ENCODE measurements around the gene F2RL3.
A peak's percentile ranks its signal among the peaks of the same experiment; 100 is the strongest.

Gene F2RL3

DNA sequence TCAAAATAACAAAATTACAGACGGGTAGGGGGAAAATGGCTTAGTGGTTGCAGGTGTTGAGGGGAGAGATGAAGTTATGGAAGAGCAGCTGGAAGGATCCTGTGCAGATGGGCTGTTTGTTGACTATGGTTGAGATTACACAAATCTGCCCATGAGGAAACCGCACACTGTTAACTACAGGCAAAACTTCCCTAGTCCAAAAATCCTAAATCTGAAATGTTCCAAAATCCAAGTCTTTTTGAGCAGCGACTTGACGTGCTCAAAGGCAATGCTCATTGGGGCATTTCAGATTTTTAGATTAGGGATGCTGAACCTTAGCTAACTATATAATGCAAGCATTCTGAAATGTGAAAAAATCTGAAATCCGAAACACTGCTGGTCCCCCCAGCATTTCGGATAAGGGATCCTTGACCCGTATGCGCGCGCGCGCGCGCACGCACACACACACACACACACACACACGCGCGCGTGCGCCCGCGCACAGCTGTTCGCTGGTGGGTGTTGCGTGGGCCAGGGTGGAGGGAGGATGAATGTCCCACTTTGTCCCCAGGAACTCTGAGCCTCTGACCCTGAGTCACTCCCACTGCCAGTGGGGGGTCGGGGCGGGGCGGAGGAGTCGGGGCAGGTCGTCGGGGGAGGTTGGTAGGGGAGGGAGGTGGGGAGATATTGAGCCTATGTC, 6.8 kb downstream of the F2RL3 start:
- DNase-seq, result no peak

DNA sequence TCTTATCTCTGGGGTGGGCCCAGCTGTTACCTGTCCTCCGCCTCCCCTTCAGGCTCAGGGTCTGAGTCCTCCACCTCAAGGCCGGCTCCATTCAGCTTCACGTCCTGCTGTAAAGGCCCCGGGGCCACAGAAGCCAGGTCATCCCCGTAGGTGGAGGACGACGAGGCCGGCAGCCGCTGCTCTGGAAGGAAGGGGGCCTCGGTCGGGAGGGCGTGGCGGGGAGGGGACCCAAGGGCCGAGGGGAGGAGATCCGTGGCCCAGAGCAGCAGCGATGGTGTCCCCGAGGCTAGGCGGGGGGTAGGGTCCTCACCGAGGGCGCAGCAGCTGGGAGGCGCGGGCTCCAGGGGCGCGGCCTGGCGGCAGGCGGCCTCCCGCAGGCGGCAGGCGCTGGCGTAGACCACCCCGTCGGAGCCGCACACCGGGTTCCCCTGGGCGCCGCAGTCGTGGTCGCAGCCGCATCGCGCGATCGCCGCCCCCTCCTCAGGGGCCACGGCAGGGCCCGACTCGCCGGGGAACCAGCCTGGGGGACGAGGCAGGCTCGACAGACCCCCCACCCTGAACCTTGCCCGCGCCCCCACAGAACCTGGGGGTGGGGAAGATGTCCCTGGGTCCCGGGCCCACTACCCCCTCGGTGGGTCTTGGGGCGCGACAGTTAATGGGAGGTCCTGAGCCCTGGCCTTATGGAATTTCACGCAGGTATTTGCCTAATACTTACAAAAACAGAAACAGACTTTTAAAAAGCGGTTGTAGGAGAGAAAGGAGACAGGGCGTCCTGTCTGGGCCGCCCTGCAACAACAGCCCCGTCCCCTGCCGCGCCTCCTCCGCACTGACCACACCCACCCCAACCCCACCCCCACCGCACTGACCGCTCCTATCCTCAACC, 7.6 kb downstream of the F2RL3 start:
- no peak for DNase-seq

DNA sequence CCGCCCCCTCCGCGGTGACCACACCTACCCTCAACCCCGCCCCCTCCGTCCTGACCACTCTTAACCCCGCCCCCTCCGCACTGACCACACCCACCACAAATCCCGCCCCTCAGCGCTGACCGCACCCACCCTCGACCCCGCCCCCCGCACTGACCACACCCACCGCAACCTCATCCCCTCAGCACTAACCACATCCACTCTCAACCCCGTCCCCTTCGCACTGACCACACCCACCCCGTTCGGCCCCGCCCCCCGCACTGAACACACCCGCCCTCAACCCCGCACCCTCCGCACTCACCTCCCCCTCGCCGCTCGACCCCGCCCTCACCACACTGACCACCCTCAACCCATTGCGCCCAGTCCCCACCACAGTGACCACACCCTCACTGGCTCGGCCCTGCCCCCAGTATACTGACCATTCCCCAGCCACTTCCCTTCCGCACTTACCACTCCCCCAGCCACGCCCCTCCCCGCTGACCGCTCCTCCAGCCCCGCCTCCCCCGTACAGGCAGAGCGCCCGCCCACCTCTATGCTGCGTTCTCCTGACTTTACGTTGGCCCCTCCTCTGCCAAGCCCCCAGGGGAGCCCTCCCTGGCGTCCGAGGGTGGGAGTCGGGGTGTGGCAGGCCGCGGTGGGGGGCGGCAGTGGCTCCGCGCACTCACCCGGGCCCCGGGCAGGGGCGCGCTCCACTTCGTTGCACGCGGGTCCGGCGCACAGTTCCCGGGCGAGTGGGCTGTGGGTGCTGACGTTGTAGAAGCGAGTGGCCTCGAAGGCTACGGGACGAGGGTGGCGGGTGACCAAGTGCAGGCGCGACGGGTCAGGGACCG, 8.4 kb downstream of the F2RL3 start:
- DNase-seq, result peak; percentile 83

DNA sequence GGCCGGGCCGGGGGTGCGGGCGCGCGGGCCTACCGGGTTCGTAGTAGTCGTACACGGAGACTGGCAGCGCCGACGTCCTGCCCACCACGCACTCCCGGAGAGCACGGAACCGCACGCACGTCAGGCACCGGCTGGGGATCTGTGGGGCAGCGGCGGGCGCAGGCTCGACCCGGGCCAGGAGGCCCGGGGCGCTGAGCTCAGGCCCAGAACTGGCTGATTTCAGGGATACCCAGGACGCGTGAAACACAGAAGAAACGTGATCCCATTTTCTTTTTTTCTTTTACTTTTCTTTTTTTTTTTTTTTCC, 9.0 kb downstream of the F2RL3 start:
- no peak for DNase-seq

DNA sequence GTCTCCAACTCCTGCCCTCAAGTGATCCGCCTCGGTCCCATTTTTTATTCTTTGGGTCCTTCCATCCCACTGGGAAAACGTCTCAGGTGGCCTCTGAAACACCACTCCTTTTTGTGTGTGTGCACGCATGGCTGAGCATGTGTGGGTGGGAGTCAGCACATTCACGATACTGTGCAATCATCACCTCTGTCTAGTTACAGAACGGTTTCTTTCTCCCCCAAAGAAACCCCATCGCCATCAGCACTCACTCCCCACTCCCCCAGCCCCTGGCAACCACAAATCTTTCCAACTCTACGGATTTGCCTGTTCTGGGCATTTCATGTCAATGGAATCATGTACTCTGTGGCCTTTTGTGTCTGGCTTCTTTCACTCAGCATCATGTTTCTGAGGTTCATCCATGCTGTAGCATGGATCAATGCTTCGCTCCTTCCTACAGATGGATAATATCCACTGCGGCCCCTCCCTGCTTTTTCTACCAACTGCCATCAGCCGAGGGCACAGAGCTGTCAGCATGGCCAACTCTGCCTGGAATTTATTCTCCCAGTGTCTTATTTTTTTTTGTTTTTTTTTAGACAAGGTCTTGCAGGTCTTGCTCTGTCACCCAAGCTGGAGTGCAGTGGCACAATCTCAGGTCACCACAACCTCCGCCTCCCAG, 9.7 kb downstream of the F2RL3 start:
- no peak for DNase-seq

DNA sequence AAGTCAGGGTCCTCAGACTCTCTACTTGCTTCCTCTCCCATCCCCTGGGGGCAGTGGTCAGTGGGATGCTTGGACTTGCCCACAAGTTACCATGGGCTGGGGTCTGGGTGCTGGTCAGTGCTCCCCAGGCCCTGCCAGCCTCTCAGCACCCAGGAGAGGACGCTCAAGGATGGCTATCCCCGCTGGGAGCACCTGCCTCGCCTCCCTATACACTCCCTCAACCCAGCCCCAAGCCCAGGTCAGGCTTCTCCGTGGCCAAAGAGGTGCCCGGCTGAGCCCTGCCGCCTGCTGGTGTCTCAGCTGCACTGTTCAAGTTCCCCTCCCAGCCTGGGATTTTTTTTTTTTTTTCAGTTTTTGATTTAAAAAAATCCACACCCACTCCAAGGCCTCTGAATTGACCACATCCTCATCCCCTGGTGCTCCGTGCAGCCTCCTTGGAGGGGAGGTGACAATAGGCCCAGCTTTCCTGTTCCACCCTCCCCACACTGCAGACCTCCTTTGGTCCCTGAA, 10.8 kb downstream of the F2RL3 start:
- DNase-seq, result no peak

DNA sequence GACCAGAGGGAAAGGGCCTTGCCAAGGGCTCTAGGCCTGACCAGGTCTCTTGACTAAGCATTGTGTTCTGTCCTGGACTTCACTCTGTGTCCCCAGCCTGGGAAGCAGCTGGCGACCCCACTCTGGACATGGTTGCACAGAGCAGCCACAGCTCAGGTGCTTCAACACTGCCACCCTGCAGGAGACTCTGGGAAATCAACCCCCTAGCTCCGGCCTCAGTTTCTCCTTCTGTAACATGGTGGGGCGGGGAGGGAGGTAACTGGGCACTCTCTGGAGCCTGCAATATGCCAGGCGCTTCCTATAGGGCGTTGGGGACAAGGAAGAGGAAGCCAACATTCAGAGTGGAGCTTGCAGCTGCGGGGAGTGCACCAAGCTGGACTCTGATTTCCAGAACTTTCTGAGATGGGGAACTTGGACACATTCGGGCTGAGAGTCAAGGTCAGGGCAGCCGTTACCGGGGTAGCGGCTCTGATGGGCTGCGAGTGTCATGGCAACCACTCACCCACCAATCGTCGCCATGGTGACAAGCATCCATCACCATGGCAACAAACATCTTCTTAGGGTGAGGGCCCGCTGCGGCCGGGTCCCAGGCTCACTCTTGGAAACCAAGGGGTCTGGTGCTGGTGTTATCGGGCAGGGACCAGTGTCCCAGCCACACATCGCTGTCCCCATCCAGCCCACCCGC, 12.8 kb downstream of the F2RL3 start:
- no peak for DNase-seq

DNA sequence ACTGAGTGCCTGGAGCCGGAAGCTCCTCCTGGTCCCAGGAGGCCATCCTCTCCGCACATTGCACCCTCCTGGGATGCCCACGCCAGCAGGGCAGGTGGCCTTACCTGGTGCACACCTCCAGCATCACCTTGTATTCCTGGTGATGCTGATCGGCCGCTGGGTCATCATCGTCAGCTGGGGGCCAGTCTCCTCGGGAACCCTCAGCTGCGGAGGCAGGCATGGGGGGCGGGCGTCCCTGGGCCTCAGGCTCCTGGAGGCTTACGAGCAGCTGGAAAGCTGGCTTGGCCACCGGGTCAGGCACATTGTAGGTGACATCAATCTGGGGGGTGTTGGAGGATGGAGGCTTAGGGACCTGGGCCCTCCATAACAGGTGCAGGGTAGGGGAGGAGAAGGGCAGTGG, 13.7 kb downstream of the F2RL3 start:
- DNase-seq, result no peak

DNA sequence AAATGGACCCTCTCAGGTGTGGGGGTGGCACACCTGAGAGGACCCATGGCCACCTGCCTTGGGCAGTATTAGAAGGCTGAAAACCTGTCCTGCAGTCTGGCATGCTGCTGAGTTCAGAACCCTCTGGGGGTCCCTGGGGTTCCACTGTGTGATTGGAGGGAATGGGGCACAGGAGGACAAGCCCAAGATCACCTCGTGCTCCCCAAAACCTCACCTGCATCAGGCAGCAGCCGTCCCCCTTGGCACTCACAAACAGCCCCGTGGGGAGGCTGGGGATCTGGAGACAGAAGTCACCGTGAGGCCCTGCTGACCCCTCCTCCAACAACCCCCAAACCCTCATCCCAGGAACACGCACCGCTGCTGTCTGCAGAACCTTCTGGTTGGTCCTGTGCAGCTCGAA, 14.5 kb downstream of the F2RL3 start:
- DNase-seq, result no peak

DNA sequence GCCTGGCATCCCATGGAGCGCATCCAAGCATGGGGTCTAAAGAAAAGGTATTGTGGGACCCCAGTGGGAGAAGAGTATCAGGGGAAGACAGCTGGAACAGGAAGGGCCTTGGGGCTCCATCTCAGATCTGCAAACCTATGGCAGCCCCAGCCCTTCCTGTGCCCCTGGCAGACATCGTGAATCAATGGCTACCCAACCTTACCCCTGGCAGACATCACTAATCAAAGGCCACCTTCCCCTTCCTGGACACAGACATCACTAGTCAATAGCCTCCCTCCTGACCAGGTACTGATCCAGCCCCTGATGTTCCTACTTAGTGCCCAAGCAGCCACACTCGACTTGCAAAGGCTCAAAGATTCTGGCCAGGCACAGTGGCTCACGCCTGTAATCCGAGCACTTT, 15.8 kb downstream of the F2RL3 start:
- no peak for DNase-seq

DNA sequence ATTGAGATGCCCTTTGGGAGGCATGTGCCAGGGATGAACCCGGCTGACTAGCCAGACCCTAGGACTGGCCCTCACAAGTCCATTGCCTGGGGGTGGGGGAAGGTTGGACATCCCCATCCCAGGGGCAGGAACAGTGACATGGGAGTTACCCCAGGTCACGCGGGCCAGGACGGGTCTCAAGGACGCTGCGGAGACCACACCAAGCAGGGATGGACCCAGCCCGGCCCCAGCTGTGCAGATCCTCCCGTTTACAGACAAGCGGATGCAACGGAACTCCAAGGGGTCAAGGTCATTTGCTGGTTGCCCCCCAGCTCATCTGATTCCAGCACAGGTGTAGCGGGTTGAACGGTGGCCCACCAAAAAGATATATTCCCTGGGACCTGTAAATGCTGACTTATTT, 20.0 kb downstream of the F2RL3 start:
- DNase-seq, result no peak

DNA sequence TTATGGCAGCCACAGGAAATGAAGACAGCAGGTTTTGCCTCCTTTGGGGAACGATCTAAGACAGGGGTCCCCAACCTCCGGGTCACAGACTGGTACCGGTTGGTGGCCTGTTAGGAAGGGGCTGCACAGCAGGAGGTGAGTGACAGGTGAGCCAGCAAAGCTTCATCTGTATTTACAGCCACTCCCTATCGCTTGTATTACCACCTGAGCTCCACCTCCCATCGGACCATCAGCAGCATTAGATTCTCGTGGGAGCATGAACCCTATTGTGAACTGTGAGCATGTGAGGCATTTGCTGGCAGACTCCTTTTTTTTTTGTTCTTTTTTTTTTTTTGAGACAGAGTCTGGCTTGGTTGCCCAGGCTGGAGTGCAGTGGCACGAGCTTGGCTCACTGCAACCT, 22.2 kb downstream of the F2RL3 start:
- no peak for DNase-seq

DNA sequence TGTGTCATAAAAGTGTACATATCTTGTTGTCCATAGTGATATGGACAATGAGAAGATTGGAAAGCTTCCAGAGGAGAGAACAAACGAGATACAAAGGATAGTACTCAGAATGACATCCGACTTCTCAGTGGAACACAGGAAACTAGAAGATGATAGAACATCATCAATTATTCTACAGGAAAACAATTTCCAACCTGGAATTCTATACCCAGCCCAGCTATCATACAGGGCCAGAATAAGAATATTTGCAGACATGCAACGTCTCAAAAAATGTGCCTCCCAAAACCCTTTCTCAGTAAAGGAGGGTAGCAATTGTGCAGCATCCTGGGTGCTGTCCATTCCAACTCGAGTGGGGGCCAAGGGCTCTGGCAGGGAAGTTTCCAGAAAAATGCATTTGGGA, 24.0 kb downstream of the F2RL3 start:
- DNase-seq, result no peak

DNA sequence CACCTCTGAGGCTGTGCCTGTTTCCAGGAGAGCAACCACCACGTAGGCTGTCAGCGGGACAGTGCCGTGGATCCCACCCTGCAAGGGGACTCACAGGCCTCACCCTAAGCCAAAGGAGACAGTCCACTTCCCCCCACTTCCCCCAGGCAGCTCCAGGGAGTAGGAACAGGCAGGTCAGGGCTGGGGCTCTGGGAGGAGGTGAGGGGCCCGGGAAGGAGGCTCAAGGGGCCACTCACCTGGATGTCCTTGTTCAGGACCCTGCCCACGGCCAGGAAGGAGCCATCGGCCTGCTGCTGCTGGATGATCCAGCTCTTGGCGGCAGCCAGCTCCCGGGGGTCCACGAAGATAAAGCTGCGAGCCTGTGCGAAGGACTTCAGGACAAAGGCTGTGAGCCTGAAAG, 25.6 kb downstream of the F2RL3 start:
- DNase-seq, result no peak

DNA sequence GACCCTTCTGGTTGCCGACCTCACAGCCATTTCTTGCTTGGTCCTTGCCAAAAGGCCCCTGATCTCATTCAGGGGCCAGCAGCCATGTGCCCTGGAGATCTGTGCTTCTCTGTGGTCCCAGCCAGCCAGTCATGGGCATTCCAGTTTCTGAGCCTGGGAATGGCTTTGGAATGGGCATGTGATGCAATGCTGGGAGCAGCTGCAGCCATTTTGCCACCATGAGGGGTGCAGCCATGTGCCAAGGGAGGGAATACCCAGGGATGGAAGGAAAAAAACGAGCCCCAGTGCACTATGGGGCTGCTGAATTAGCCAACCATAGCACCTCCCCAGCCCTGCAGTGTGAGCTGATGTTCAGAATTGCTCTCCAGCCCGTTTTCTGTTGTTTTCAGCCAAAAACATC, 26.3 kb downstream of the F2RL3 start:
- no peak for DNase-seq

DNA sequence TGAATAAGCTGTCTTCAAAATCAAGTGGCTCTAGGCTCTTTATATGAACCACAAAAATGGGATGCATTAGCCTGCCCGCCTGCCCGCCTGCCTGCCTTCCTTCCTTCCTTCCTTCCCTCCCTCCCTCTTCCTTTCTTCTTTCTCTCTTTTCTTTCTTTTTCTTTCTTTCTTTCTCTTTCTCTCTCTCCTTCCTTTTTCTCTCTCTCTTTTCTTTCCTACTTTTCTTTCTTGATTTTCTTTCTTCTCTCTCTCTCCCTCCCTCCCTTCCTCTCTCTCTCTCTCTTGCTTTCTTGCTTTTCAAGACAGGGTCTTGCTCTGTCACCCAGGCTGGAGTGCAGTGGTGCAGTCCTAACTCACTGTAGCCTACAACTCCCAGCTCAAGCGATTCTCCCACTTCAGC, 26.9 kb downstream of the F2RL3 start:
- no peak for DNase-seq

DNA sequence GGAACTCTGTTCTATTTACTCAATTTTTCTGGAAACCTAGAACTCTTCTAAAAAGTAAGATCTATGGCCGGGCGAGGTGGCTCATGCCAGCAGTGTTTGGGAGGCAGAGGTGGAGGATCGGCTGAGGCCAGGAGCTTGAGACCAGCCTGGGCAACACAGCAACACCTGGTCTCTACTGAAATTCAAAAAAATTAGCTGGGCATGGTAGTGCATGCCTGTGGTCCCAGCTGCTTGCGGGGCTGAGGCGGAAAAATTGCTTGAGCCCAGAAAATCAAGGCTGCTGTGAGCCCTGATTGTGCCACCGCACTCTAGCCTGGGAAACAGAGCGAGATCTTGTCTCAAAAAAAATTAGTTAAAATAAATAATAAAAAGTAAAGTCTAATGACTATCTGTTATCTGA, 28.6 kb downstream of the F2RL3 start:
- DNase-seq, result no peak

DNA sequence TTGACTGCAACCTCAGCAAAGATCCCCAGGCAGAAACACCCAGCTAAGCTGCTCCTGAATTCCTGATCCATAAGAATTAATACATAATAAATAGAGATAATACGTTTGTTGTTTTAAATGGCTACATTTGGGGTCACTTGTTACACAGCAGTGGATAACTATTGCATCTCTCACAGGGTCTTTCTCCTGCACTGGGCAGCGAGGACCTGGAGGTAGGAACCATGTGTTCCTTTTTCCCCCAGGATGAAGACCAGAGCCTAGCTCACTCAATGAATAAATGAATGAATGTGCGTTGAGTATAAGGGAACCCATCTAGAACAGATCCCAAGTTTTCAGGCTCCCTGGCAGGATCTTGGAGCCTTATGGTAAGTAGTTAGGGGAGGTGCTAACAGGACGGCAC, 30.7 kb downstream of the F2RL3 start:
- no peak for DNase-seq

DNA sequence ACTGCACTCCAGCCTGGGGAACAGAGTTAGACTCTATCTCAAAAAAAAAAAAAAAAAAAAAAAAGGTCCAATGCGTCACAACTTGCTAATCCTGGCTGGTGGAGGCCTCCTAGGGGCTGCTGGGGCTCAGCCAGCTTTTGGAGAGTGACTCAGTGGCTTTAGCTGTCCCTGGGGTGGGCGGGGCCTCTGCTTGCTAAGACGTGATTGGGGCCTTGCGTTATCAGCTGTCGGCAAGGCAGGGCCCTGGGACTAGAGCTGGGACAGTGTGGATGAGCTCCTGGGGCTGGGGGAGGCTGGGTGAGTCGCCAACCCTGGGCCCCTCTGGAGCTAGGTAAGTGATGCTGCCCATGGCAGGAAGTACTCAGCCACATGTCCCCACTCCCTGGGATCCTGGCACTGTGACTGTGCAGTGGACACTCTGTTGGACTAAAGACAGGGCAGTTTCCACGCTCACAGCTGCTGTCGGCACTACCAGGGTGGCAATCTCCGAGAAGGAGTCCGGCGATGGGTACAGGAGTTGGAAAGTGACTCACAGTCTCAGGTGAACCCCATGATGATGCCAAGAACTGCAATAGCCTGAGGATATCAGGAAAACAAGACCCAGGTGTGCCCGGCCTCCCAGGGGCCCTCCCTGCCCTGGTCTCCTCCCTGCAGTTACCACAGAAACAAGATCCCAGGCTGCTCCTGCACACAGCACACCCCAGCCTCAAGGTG, 32.2 kb downstream of the F2RL3 start:
- DNase-seq, result peak; percentile 83

DNA sequence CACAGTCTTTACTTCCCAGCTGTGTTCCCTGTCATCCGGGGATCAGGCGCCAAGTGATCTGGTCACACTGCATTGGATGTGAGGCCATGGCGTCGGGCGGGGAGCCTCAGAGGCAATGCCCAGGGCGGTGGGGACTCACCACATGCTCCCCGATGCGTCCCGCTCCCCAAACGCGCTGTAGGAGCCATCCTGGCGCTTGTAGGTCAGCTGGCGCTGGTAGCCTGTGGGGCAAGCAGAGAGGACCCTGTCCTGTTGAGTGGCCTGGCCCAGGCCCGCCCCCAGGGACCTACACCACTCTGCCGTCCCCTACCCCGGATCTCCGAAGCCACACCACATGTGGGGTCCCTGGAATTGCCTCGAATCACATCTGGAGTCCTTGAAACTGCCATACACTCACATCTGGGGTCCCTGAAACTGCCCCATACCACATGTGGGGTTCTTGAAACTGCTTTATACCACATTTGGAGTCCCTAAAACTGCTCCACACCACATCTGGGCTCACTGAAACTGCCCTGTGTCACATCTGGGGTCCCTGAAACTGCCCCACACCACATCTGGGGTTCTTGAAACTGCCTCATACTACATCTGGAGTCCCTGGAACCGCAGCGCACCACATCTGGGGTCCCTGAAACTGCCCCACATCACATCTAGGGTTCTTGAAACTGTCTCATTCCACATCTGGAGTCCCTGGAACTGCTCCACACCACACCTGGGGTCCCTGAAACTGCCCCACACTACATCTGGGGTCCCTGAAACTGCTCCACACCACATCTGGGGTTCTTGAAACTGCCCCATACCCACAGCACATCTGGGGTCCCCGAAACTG, 33.2 kb downstream of the F2RL3 start:
- DNase-seq, result no peak

DNA sequence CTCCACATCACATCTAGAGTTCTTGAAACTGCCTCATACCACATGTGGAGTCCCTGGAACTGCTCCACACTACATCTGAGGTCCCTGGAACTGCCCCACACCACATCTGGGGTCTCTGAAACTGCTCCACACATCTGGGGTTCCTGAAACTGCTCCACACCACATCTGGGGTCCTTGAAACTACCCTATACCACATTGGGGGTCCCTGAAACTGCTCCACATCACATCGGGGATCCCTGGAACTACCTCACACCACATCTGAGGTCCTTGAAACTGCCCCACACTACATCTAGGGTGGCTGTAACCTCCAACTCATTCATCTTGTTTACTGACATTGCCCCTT, 33.8 kb downstream of the F2RL3 start:
- DNase-seq, result no peak
